Natural killer cell treated with Interleukin-12 subunit alpha and Interleukin-12 subunit beta and Interleukin-15 and Interleukin-18, amount 100 ng/mL, for 72 hours (primary cell): ENCODE results near the gene PROSER2. TPM values are rescaled to one million over a fixed set of nuclear protein-coding genes. Genes with fewer than 3 reads are reported as not detected.
A peak's percentile ranks its signal among the peaks of the same experiment; 100 is the strongest.

Source experiments
- ATAC-seq, 2 donors: fragments of 150-1000 bp; cut with Tn5 transposase in 1 of 2; sonication (Bioruptor Pico), chemical (Tn5 transposase) in 1 of 2; 2 replicates each; pipeline ENCODE4 v1.10.0; 2021
- DNase-seq: peaks from one replicate; pipeline ENCODE4 v3.0.0; 2022; ENCODE audit warnings: low spot score
- H3K27ac Mint-ChIP-seq, 2 donors: 1 replicate in 1 of 2; 2 replicates in 1 of 2; pipeline ENCODE4 v1.8.0; 2022; ENCODE audit warnings: mixed read lengths in 2 of 2, mild to moderate bottlenecking in 1 of 2, moderate library complexity in 1 of 2
- H3K27me3 Mint-ChIP-seq, 2 donors: 1 replicate in 1 of 2; 2 replicates in 1 of 2; pipeline ENCODE4 v1.8.0; 2022; ENCODE audit warnings: mixed read lengths in 2 of 2
- H3K36me3 Mint-ChIP-seq: one replicate; pipeline ENCODE4 v1.8.0; 2022; ENCODE audit warnings: mixed read lengths
- H3K4me1 Mint-ChIP-seq, 2 donors: 1 replicate in 1 of 2; 2 replicates in 1 of 2; pipeline ENCODE4 v1.8.0; 2022; ENCODE audit warnings: low read depth in 2 of 2, mixed read lengths in 2 of 2, mild to moderate bottlenecking in 1 of 2
- H3K4me3 Mint-ChIP-seq: one replicate; pipeline ENCODE4 v1.8.0; 2022; ENCODE audit warnings: mixed read lengths
- H3K9me3 Mint-ChIP-seq: 2 replicates; pipeline ENCODE4 v1.8.0; 2022; ENCODE audit warnings: mixed read lengths
- total RNA-seq, 2 donors: library from RNA; stranded (reverse); gene quantifications; one replicate each; pipeline ENCODE4 v1.2.3, GENCODE V29; 2022

Gene PROSER2
- total RNA-seq, 2 donors from 2014 or later, result 0.43 to 1.2 TPM

GRCh38 chr10:11794566-11794965 is 28.6 kb upstream of the PROSER2 start:
- no peak overlapping the region for H3K27ac Mint-ChIP-seq
- H3K9me3 Mint-ChIP-seq, result no peaks in the 10 kb centered on the region
- ATAC-seq, result no peak

GRCh38 chr10:11795101-11795920 is 27.8 kb upstream of the PROSER2 start:
- Mint-ChIP-seq H3K27me3 (no peaks in the 10 kb centered on the region), H3K27ac (no peak overlapping the region), H3K4me1 (no peaks in the 10 kb centered on the region), H3K36me3 (no peaks in the 10 kb centered on the region), H3K4me3 (no peak overlapping the region), H3K9me3 (no peaks in the 10 kb centered on the region)
- ATAC-seq (peak in 1 of 2 donors; percentile 50), DNase-seq (no peak)

More at GRCh38 chr10:11794566-11794965, 28.6 kb upstream of the PROSER2 start:
- H3K4me3 Mint-ChIP-seq, result no peak overlapping the region
- H3K4me1 Mint-ChIP-seq, result no peaks in the 10 kb centered on the region
- H3K36me3 Mint-ChIP-seq, result no peaks in the 10 kb centered on the region
- no peaks in the 10 kb centered on the region for H3K27me3 Mint-ChIP-seq
- no peak for DNase-seq

DNA sequence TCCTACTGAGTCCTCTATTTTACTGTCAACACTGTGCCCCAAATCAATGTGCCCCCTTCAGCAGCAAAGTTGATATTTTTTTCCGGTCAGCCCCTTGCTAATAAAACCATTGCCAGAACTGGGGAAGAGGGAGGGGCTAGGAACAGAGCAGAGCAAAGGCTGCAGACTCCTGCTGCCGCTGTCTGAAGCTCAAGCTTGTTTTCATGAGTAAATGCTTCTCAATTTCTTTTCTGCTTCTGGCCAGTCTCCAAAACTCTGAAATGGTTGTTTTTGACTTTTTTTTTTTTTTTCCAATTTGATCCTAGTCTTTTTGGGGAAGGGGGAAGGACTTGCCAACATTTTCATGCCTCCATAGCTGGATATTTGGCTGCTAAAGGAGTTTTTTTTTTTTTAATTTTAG is 26.7 kb upstream of the PROSER2 start:
- H3K4me1 Mint-ChIP-seq, result no peaks in the 10 kb centered on the region
- no peaks in the 10 kb centered on the region for H3K36me3 Mint-ChIP-seq
- no peaks in the 10 kb centered on the region for H3K9me3 Mint-ChIP-seq
- H3K27ac Mint-ChIP-seq, result no peak overlapping the region
- no peak for ATAC-seq
- DNase-seq, result no peak
- H3K4me3 Mint-ChIP-seq, result no peak overlapping the region
- no peaks in the 10 kb centered on the region for H3K27me3 Mint-ChIP-seq

DNA sequence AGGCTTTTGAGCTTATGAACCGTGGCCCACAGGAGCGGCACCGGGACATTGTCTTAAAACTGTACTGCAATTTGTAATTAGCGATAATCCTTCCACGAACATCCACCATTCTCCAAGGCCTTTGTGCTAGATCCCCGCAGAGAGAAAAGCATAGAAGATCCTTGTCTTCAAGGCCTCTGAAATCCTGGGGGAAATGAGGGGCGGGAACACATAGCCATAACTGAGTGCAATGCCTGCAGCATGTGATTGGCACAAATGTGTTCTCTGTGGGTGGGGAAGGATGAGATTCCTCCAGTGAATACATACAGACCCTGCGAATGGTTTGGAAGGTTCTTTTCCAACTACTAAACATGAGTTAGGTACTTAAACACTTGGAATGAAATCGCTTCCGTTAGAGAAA is 25.9 kb upstream of the PROSER2 start:
- peaks cover 0 to under 1% of the 10 kb centered on the region in 2 donors for H3K27me3 Mint-ChIP-seq
- no peak for ATAC-seq
- no peak for DNase-seq
- H3K36me3 Mint-ChIP-seq, result no peaks in the 10 kb centered on the region
- no peak overlapping the region for H3K27ac Mint-ChIP-seq
- no peaks in the 10 kb centered on the region for H3K4me1 Mint-ChIP-seq
- no peaks in the 10 kb centered on the region for H3K9me3 Mint-ChIP-seq
- H3K4me3 Mint-ChIP-seq, result no peak overlapping the region

- no peaks in the 10 kb centered on the region for H3K9me3 Mint-ChIP-seq
- H3K36me3 Mint-ChIP-seq, result no peaks in the 10 kb centered on the region
Observed at GRCh38 chr10:11797847-11798633, 25.1 kb upstream of the PROSER2 start.

DNA sequence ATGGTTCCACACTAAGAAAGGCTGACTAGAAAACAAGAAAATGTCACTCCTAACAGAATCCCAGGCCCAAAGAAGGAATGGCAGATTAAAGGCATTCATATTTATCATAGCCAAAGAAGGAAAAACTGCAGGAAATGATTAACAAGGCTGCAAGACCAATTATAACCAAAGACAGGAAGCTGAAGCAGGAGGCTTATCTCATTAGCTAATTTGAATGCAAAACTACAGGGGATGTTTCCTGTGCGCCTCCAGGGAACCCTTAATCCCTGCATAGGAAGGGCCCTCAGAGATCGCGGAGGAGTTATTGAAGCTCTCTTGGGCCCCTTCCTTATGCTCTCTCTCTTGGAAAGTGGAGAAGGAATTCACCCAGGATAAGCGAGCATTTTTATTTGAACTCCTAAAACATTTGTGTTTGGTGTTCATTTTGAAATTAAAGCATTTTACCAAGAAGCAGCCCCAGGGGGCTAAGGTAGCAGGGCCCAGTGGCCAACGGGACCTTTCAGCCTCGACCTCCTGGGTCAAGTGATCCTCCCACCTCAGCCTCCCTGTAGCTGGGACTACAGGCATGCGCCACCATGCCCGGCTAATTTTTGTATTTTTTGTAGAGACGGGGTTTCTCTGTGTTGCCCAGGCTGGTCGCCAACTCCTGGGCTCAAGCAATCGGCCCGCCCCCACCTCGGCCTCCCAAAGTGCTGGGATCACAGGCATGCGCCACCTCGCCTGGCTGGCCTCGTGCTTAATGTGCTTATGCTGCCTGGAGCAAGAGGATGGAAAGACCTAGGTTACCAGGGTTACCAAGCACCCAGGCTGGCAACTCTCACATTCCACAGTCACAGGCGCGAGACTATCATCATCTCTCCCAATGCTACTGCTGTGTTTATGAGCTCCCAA is 24.1 kb upstream of the PROSER2 start:
- no peaks in the 10 kb centered on the region for H3K9me3 Mint-ChIP-seq
- no peak overlapping the region for H3K27ac Mint-ChIP-seq
- H3K27me3 Mint-ChIP-seq, result peaks cover 2 to 7% of the 10 kb centered on the region in 2 donors
- no peak overlapping the region for H3K4me3 Mint-ChIP-seq
- no peak for DNase-seq
- no peak for ATAC-seq
- H3K36me3 Mint-ChIP-seq, result no peaks in the 10 kb centered on the region
- H3K4me1 Mint-ChIP-seq, result no peaks in the 10 kb centered on the region

More at GRCh38 chr10:11797847-11798633, 25.1 kb upstream of the PROSER2 start:
- H3K4me1 Mint-ChIP-seq, result no peaks in the 10 kb centered on the region
- H3K27me3 Mint-ChIP-seq, result peaks cover 2 to 7% of the 10 kb centered on the region in 2 donors
- no peak overlapping the region for H3K4me3 Mint-ChIP-seq
- H3K27ac Mint-ChIP-seq, result no peak overlapping the region
- ATAC-seq (no peak), DNase-seq (no peak)

- no peak for ATAC-seq
Observed at GRCh38 chr10:11799736-11800080, 23.4 kb upstream of the PROSER2 start.

GRCh38 chr10:11804336-11804735 is 18.8 kb upstream of the PROSER2 start:
- no peak for ATAC-seq
- Mint-ChIP-seq H3K27me3 (peaks cover 7 to 24% of the 10 kb centered on the region in 2 donors), H3K36me3 (no peaks in the 10 kb centered on the region), H3K4me1 (no peaks in the 10 kb centered on the region), H3K9me3 (no peaks in the 10 kb centered on the region), H3K4me3 (no peak overlapping the region), H3K27ac (no peak overlapping the region)
- DNase-seq, result no peak

More at GRCh38 chr10:11799736-11800080, 23.4 kb upstream of the PROSER2 start:
- no peak overlapping the region for H3K27ac Mint-ChIP-seq
- no peaks in the 10 kb centered on the region for H3K9me3 Mint-ChIP-seq
- no peaks in the 10 kb centered on the region for H3K4me1 Mint-ChIP-seq
- no peak for DNase-seq
- H3K36me3 Mint-ChIP-seq, result no peaks in the 10 kb centered on the region
- peaks cover 2 to 7% of the 10 kb centered on the region in 2 donors for H3K27me3 Mint-ChIP-seq
- no peak overlapping the region for H3K4me3 Mint-ChIP-seq

- H3K4me1 Mint-ChIP-seq, result no peaks in the 10 kb centered on the region
- no peak for ATAC-seq
- H3K9me3 Mint-ChIP-seq, result no peaks in the 10 kb centered on the region
- H3K27ac Mint-ChIP-seq, result no peak overlapping the region
- no peaks in the 10 kb centered on the region for H3K36me3 Mint-ChIP-seq
- H3K4me3 Mint-ChIP-seq, result no peak overlapping the region
- no peak for DNase-seq
- peaks cover 10 to 24% of the 10 kb centered on the region in 2 donors for H3K27me3 Mint-ChIP-seq
Observed at GRCh38 chr10:11805792-11806191, 17.4 kb upstream of the PROSER2 start.

GRCh38 chr10:11806706-11807105 is 16.4 kb upstream of the PROSER2 start:
- Mint-ChIP-seq H3K9me3 (no peaks in the 10 kb centered on the region), H3K27me3 (peaks cover 10 to 24% of the 10 kb centered on the region in 2 donors), H3K4me1 (no peaks in the 10 kb centered on the region), H3K36me3 (no peaks in the 10 kb centered on the region), H3K27ac (no peak overlapping the region), H3K4me3 (no peak overlapping the region)
- DNase-seq (no peak), ATAC-seq (no peak)

DNA sequence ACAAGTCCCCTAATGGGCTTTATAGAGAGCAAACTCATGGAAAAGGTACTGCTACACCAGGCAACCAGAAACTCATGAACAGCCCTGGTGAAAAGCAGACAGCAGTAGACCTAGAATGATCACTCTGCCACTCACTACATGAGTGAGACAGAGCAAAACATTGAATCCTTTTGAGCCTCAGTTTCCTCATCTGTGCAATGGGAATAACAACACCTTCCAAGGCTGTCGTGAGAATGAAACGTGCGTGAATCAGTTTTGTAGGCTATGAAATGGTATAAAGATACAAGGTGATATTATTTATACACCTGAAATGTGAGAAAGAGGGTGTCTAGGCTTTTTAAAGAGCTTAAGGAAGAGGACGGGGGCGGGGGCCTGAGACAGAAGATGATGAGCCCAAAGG is 14.3 kb upstream of the PROSER2 start:
- ATAC-seq (no peak), DNase-seq (no peak)
- H3K4me1 Mint-ChIP-seq, result no peaks in the 10 kb centered on the region
- H3K27me3 Mint-ChIP-seq, result peaks cover 8 to 17% of the 10 kb centered on the region in 2 donors
- no peaks in the 10 kb centered on the region for H3K9me3 Mint-ChIP-seq
- H3K4me3 Mint-ChIP-seq, result no peak overlapping the region
- H3K36me3 Mint-ChIP-seq, result no peaks in the 10 kb centered on the region
- H3K27ac Mint-ChIP-seq, result no peak overlapping the region

GRCh38 chr10:11810313-11810766 is 12.8 kb upstream of the PROSER2 start:
- Mint-ChIP-seq H3K4me1 (no peaks in the 10 kb centered on the region), H3K27me3 (peaks cover 10 to 17% of the 10 kb centered on the region in 2 donors), H3K36me3 (no peaks in the 10 kb centered on the region), H3K4me3 (no peak overlapping the region), H3K9me3 (no peaks in the 10 kb centered on the region), H3K27ac (no peak overlapping the region)
- DNase-seq, result no peak
- no peak for ATAC-seq

- Mint-ChIP-seq H3K27ac (no peak overlapping the region), H3K27me3 (peaks cover 10 to 17% of the 10 kb centered on the region in 2 donors), H3K9me3 (no peaks in the 10 kb centered on the region), H3K36me3 (no peaks in the 10 kb centered on the region), H3K4me3 (no peak overlapping the region), H3K4me1 (no peaks in the 10 kb centered on the region)
- no peak for DNase-seq
- no peak for ATAC-seq
Observed at GRCh38 chr10:11810973-11811372, 12.2 kb upstream of the PROSER2 start.
